Activated CD4-positive, alpha-beta T cell treated with anti-CD3 and anti-CD28 coated beads for 48 hours (primary cell): ENCODE data around the gene LTBP1.
"Not testable (repeated sequence)": the region's sequence is repeated elsewhere in the genome, so short reads cannot be mapped to it uniquely, and the experiment has no call there.

Experiments
- DNase-seq: peaks from one replicate; pipeline ENCODE4 v3.0.0-alpha.2; 2020

The LTBP1 gene

DNA sequence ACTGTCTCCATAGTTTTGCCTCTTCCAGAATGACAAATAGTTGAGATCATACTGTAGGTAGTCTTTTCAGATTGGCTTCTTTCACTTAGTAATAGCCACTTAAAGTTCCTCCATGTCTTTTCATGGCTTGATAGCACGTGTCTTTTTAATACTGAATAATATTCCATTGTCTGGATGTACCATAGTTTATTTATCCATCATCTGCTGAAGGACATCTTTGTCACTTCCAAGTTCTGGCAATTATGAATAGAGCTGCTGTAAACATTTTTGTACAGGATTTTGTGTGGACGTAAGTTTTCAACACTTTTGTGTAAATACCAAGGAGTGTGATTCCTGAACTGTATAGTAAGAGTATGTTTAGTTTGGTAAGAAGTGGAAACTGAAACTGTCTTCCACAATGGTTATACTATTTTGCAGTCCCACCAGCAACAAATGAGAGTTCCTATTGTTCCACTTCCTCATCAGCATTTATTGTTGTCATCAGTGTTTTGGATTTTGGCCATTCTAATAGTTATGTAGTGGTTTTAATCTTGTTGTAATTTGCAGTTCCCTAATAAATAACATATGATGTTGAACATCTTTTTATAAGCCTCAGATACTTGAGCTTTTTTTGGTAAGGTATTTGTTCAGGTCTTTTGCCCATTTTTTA lies 18.9 kb downstream of the LTBP1 start:
- DNase-seq = no peak

DNA sequence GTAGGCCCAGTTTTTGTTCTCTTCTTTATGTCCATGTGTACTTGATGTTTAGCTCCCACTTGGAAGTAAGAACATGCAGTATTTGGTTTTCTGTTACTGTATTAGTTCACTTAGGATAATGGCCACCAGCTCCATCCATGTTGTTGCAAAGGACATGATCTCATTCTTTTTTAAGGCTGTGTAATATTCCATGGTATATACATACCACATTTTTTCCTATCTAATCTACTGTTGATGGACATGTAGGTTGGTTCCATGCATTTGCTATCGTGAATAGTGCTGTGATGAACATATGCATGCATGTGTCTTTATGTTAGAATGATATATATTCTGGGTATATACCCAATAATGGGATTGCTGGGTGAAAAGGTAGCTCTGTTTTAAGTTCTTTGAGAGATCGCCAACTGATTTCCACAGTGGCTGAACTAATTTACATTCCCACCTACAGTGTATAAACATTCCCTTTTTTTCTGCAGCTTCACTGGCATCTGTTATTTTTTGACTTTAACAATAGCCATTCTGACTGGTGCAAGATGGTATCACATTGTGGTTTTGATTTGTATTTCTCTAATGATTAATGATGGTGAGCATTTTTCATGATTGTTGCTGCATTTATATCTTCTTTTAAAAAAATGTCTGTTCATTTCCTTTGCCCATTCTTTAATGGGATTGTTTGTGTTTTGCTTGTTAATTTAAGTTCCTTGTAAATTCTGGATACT lies 22.9 kb downstream of the LTBP1 start:
- no peak for DNase-seq

DNA sequence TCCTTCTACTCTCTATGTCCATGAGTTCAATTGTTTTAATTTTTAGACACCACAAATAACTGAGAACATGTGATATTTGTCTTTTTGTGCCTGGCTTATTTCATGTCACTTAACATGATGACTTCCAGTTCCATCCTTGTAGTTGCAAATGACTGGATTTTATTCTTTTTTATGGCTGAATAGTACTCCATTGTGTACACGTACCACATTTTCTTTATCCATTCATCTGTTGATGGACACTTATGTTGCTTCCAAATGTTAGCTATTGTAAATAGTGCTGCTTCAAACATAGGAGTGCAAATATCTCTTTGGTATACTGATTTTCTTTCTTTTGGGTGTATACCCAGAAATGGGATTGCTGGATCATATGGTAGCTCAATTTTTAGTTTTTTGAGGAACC lies 27.0 kb downstream of the LTBP1 start:
- not testable (repeated sequence) for DNase-seq

DNA sequence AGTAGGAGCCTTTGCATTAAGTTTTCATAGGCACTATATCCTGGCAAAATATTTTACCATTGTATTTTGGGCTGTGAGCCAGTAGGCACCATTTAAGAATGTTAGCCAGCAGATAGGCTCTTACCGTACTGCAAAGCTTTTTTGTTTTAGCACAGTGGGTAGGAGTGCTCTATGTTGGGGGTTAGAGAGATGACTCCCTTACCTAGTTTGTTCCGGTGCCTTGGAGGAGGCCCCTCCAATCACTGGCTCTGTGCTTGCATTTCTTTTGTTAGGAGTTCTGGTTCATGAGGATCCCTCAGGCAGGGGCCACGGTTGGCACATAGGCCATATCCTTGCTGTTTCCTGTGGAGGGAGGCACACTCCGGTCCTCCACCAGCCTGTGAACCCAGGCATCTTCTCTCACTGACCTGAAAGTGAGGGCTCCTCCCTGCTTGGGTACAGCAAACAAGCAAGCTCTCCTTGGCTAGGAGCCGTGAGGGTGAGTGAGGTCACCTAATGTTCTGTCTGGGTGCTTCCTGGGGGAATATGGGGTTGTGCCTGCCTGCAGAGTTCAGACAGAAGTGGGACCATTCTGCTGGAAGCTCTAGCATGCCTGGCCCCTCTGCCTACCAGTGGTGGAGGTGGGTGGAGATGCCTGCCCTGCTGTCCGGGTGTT lies 29.8 kb downstream of the LTBP1 start:
- no peak for DNase-seq

DNA sequence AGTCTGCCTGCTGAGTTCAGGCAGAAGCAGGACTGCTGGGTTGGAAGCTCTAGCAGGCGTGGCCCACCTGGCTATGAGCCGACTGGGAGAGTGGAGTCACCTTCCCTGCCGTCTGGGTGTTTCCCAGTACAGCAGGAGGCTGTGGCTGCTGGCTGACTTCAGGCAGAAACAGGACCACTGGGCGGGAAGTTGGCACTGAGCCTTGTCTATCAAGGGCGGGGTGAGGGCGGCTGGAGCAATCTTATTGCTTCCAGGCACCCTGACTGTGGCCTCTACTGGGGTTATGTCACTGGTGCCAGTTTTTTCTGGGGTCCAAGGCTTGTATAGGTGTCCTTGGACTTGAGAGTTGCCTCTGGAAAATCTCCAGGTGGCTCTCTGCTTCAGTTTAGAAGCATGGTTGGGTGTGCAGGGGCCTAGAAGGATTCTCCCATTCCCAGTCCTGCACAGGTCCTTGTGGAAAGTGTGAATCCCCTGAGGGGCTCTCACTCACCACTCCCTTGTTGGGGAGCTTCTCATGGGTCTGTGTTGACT lies 30.5 kb downstream of the LTBP1 start:
- no peak for DNase-seq

DNA sequence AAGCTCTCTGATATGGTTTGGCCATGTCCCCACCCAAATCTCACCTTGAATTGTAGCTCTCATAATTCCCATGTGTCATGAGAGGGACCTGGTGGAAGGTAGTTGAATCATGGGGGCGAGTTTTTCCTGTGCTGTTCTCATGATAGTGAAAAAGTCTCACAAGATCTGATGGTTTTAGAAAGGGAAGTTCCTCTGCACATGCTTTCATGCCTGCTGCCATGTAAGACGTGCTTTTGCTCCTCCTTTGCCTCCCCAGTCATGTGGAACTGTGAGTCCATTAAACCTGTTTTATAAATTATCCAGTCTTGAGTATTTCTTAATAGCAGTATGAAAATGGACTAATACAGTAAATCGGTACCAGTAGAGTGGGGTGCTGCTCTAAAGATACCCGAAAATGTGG lies 34.9 kb downstream of the LTBP1 start:
- no peak for DNase-seq

DNA sequence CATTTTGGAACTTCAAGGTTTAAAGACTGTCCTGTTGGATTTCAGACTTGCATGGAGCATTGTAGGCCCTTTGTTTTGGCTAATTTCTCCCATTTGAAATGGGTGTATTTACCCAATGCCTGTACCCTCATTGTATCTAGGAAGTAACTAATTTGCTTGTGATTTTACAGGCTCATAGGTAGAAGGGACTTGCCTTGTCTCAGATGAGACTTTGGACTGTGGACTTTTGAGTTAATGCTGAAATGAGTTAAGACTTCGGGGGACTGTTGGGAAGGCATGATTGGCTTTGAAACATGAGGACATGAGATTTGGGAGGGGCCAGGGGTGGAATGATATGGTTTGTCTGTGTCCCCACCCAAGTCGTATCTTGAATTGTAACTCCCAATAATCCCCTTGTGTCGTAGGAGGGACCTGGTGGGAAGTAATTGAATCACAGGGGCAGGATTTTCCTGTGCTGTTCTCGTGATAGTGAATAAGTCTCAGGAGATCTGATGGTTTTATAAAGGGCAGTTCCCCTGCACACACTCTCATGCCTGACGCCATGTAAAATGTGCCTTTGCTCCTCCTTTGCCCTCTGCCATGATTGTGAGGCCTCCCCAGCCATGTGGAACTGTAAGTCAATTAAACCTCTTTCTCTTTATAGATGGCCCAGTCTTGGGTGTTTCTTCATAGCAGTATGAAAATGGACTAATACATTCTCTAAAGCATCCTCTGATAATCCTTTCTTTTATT lies 36.6 kb downstream of the LTBP1 start:
- not testable (repeated sequence) for DNase-seq

DNA sequence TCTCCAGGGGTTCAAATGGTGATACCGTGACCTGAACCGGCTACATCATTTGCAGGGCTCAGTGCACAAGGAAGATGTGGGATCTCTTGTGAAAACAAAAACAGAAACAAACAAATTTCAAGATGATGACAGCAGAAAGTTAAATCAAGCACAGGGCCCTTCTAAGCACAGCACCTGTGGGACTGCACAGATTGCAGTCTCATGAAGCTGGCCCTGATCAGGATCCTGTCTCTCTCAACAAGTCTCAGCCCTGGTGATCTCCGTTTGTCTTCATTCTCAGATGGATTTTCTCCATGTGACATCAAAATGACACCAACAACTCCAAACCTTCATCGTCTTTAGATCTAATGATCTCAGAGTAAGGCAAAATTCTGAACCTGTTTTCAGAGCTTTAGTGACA lies 39.7 kb downstream of the LTBP1 start:
- no peak for DNase-seq

DNA sequence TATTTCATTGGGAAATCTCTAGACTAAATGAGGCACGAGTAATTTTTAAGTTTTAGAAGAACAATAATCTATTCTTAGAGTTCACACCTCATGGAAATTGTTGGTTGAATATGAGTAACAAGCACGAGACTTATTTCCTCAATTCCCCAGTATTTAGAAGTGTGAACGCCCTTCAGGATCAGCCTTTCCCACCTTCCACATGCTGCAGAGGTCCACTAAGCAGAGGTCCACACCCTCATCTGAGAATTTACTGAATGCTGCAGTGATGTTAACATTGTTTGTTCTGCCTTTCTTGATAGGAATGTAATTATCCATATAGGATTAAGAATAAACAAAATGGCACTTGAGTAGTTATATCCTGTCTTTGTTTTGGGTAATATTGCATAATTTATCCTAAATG lies 41.8 kb downstream of the LTBP1 start:
- DNase-seq = no peak

DNA sequence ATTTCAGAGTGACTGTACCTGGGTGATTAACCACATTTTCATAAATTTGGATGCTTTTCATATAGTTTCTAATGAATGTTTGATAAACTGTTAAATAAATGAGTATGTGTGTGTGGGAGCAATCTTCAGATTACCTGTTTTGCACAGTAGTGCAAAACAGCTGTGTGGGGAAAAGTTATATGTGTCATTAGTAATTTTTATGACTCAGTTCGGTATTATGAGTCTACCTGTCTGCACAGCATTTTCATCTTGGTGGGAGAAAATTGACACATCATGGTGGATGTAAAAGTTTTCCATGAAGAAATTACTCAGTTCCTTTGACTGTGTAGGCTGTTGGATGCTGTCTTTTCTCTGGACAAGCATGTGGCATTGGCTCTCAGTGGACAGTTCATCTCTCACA lies 43.8 kb downstream of the LTBP1 start:
- DNase-seq = no peak

DNA sequence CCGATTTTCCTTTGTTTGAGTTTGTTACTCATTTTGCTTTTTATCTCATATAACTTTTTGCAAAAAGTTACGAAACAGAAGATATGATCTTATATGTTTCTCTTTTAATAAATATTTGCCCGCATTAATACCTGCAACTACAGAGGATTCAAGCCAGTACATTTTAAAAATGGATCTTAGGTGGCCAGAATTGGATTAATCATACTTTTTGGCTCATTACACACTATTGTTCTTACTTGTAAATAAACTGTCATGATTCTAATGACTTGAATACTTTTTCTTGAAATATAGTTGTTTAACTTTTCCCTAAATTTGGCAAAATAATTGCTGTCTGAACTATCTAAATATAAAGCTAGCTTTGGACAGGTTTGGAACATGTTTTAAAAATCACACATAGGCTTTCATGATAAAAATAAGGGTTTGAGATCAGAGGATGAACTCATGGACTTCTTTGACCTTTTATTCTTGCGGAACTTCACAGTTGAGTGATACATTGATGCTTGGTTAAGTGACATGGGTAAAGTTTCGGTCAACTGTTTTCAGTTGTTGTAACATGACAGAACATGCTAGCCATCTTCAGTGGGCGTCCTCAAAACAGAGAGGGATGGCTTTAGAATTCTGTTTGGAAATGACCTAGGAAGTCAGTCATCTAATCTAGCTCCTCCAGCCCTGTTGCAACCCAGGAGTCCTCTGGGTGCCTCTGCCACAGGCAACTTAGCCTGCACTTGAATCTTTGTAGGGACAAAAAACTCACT lies 44.5 kb downstream of the LTBP1 start:
- DNase-seq = no peak

DNA sequence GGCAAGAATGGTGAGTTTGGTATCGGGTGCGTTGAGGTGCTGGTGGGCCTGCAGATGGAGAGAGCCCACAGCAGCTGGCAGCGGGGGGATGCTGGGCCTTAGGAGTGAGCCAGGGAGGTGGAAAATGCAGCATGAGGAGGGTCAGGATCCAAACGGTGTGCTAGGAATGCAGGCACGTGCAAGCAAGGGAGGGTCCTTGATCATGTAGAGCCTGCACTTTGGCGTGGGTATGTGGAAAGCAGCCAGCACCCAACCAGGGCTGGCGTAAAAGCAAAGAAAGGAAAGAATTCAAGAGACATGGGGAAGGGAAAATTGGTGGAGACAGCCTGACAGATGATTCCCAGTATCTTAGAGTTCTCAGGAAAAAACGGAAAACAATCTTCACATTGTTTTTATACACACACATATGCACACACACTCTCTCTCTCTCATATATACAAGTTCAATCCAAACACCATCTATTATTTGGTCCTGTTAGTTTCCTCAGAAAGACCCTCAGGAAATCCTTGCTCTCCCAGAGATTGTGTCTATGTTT lies 46.3 kb downstream of the LTBP1 start:
- no peak for DNase-seq

DNA sequence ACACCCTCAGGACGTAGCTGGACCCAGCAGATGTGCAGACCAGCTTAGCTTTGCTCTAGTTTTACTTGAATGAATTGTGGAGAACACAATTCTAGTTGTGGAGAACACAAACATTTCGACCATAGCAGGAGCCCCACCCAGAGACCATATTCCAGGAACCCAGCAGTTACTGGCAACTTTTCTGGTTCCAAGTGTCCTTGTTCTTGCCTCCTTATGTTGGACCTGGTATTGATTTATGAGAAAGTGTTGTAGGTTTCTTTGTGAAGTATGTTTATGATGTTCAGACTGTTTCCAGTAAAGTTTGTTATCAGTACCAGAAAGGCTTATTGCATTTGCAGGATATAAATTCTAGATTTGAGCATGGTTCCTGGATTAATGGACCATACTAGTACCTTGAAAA lies 51.0 kb downstream of the LTBP1 start:
- DNase-seq = no peak

DNA sequence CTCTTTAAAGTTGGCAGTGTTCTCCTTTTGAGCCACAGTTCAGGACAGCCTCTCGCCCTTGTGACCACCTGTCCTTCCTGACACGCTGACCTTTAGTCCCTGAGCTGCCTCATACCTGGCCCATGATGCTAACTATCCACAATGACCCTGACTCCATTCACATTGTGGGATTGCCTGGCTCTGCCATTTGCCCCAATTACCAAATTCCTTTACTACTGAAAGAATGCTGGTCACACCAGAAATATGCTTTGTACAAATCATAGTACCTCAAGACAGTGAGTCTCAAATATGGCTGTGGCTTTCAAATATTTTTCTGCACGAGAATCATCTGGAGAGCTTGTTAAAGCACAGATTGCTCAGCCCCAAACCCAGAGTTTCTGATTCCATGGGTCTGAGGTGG lies 54.2 kb downstream of the LTBP1 start:
- DNase-seq = no peak

DNA sequence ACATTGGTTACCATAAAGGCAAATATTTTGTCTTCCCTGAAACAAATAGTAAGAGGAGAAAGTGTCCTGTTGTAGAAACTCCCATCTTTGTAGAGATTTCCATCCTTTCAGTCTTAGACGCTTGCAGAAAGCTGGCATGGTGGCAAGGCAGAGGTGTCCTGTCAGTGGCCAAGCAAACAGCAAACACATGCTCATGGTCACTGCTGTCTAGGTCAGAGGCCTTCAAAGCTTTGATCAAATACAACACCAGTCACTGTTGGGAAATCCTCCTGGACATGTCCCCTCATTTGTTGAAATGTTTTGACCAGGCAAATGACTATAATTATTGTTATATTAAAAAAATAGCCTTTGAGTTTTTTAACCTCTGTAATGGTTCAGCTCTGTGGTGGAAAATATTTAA lies 55.1 kb downstream of the LTBP1 start:
- DNase-seq = no peak

DNA sequence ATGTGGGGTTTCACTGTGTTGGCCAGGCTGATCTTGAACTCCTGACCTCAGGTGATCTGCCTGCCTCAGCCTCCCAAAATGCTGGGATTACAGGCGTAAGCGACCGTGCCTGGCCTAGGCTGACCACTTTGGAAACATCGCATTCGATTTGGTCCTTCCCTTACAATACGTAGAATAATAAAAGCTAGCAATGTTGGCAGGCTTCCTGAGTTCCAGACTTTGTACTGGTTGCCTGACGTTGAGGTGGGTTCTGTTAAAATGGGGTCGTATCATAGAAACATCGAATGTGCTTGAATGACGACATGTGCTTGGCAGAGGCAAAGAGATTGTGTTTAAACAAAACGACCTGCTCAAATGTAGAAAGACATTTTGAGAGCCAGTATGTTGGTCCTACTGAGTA lies 56.1 kb downstream of the LTBP1 start:
- no peak for DNase-seq

DNA sequence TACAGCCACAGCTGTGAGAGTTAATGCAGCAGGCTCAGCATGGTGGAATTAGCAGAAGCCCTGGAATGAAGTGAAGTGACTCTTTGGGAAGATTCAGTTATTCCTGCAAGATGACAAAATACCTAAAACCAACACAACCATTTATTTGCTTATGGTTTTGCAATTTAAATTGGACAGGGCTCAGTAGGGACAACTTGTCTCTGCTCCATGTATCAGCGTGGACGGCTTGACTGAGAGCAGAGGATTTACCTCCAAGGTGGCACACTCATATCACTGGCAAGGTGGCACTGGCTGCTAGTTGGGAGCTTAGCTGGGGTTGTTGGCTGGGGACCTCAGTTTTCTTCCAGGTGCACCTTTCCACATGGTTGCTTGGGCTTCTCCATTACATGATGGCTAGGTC lies 58.3 kb downstream of the LTBP1 start:
- no peak for DNase-seq

DNA sequence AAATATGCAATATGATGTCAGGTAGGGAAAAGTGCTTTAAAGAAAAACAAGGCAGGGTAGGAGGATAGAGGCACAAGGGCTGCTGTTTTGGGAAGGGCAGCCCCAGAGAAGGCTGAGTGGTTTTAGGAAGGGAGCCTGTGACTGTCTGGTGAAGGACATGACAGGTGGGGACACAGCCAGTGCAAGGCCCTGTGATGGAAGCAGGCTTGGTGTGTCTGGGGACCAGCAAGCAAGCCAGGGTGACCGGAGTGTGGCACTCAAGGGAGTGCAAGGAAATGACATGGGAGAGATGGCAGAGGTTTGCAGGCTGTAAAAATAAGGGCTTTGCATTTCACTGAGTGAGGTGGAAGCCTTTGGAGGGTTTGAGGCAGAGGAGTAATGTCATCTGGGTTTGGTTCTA lies 62.0 kb downstream of the LTBP1 start:
- DNase-seq = no peak

DNA sequence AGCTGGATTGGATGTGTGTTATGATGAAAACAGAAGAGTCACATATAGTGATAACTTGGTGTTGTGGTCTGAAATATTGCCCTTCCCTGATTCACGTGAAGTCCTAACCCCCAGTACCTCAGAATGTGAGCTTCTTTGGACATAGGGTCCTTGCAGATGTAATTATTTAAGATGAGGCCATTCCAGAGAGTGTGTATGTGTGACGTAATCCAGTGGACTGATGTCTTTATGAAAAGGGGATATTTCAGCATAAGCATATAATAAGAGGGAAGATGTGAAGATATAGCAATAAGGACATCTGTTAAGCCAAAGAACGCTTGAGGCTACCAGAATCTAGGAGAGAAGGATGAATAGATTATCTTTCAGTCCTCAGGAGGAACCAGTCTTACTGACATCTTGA lies 62.5 kb downstream of the LTBP1 start:
- no peak for DNase-seq

DNA sequence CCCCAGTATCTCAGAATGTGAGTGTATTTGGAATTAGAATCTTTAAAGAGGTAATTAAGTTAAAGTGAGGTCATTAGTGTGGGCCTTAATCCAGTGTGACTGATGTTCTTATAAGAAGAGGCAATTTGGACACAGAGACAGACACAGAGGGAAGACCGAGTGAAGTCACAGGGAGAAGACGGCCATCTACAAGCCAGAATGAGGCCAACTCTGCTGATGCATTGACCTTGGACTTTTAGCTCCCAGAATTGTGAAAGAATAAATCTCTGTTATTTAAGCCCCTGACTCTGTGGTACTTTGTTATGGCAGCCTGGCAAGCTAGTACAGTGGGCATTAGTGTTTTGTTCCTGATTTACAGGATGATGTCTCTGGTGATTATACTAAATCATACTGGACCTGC lies 64.6 kb downstream of the LTBP1 start:
- DNase-seq = no peak

DNA sequence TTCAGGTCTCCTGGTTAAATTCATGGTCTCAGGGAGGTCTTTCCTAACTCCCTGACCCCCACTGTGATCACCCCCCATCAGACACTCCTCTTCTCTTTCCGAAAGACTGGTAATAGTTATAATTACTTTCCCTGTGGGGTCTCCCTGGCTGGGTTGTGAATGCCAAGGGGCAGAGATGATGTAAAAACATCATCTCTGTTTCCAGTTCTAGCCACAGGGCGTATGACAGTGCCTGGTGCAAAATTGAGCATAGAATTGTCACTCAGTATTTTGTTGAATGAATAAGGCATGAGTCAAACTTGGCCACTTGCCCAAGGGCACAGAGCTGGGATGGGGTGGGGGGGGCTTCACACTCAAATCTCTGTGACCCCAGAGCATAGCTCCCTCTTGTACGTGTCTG lies 65.2 kb downstream of the LTBP1 start:
- no peak for DNase-seq

DNA sequence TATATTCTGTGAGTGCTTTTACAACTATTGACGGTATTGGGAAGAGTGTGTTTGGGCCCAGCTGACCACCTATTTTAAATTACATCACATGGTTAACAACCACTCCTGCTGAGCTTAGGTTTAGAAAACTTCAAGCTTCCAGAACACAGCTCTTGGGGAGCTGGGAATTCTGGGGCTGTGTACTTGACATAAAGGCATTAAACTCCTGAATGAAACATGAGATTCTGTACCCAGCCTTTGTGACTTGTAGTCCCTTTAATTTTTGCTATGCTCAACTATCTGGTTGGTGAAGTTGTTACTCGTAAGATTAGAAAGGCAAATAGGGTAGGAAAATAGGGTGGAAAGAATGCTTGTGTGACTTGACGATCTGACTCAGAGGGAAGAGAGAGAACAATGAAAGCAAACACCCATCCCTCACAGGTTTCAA lies 66.9 kb downstream of the LTBP1 start:
- DNase-seq = no peak
